OCI-LY3 (cell line): ENCODE results near the gene GFRAL.

Source experiments
- H2AFZ ChIP-seq: fragments of 200-600, 300-600 bp; shearing (Covaris generic); 2 replicates; pipeline ENCODE4 v1.6.0; 2014; ENCODE audit warnings: antibody characterized with exemption, low read depth, low read length
- H3K27ac ChIP-seq: fragments of 200-600, 300-600 bp; sonication (generic); 2 replicates; pipeline ENCODE4 v1.5.1; 2014; ENCODE audit warnings: mild to moderate bottlenecking, low read length, moderate library complexity, mixed read lengths
- H3K27me3 ChIP-seq: fragments of 200-600, 300-600 bp; sonication (generic); 2 replicates; pipeline ENCODE4 v1.6.1; 2014; ENCODE audit warnings: low read depth, low read length, mixed read lengths
- H3K36me3 ChIP-seq: fragments of 200-600, 300-600 bp; sonication (generic); replicated peaks from 2 replicates; pipeline ENCODE3; 2014; ENCODE audit warnings: low read depth, low read length, mixed read lengths
- H3K4me1 ChIP-seq: fragments of 300-600, 200-600 bp; sonication (generic); 2 replicates; pipeline ENCODE4 v1.6.1; 2014; ENCODE audit warnings: low read length, mixed read lengths
- H3K4me2 ChIP-seq: fragments of 200-600, 300-600 bp; sonication (generic); 2 replicates; pipeline ENCODE4 v1.6.1; 2014; ENCODE audit warnings: low read length, mixed read lengths
- H3K4me3 ChIP-seq: fragments of 300-600, 200-600 bp; sonication (generic); 2 replicates; pipeline ENCODE4 v1.5.1; 2014; ENCODE audit warnings: antibody characterized with exemption, mild to moderate bottlenecking, low read length, moderate library complexity
- H3K79me2 ChIP-seq: fragments of 300-600, 200-600 bp; shearing (Covaris generic); 2 replicates; pipeline ENCODE4 v1.6.1; 2014; ENCODE audit warnings: mild to moderate bottlenecking, low read length, mixed read lengths
- H3K9ac ChIP-seq: fragments of 300-600, 200-600 bp; shearing (Covaris generic); 2 replicates; pipeline ENCODE4 v1.6.0; 2014; ENCODE audit warnings: mild to moderate bottlenecking, low read length, moderate library complexity
- H3K9me3 ChIP-seq: fragments of 200-600, 300-600 bp; shearing (Covaris generic); 2 replicates; pipeline ENCODE4 v1.6.1; 2014; ENCODE audit warnings: low read length, mixed read lengths; ENCODE audit not compliant: insufficient read depth
- H4K20me1 ChIP-seq: fragments of 200-600, 300-600 bp; sonication (generic); 2 replicates; pipeline ENCODE4 v1.6.1; 2016; ENCODE audit warnings: low read length, mixed read lengths; ENCODE audit not compliant: insufficient read depth
- EZH2phosphoT487 ChIP-seq: fragments of 200-600 bp; shearing (Covaris generic); IDR thresholded peaks from 2 replicates; pipeline ENCODE4 v1.6.1; 2018; ENCODE audit warnings: antibody characterized with exemption, mixed run types, low read depth
- TF ChIP-seq, protein P1 (sequence below): fragments of 200-600, 300-600 bp; sonication (generic); IDR thresholded peaks from 2 replicates; pipeline ENCODE4 v1.5.1; 2014; ENCODE audit warnings: antibody characterized with exemption, low read length, low read depth

The GFRAL gene

GRCh38 chr6:55377150-55377549 lies 49.9 kb downstream of the GFRAL start:
- TF ChIP-seq EZH2phosphoT487 = no peak
- TF ChIP-seq, protein P1, sequence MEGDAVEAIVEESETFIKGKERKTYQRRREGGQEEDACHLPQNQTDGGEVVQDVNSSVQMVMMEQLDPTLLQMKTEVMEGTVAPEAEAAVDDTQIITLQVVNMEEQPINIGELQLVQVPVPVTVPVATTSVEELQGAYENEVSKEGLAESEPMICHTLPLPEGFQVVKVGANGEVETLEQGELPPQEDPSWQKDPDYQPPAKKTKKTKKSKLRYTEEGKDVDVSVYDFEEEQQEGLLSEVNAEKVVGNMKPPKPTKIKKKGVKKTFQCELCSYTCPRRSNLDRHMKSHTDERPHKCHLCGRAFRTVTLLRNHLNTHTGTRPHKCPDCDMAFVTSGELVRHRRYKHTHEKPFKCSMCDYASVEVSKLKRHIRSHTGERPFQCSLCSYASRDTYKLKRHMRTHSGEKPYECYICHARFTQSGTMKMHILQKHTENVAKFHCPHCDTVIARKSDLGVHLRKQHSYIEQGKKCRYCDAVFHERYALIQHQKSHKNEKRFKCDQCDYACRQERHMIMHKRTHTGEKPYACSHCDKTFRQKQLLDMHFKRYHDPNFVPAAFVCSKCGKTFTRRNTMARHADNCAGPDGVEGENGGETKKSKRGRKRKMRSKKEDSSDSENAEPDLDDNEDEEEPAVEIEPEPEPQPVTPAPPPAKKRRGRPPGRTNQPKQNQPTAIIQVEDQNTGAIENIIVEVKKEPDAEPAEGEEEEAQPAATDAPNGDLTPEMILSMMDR = no peak
- H3K79me2 ChIP-seq = no peaks in the 10 kb centered on the region
- H3K9me3 ChIP-seq = no peaks in the 10 kb centered on the region
- H3K4me2 ChIP-seq = no peak overlapping the region
- peaks cover 5% of the 10 kb centered on the region; the same call in 1 of the 2 replicates for H3K4me1 ChIP-seq
- H3K27me3 ChIP-seq = no peaks in the 10 kb centered on the region
- H2AFZ ChIP-seq = no peak overlapping the region
- H4K20me1 ChIP-seq = no peaks in the 10 kb centered on the region
- no peak overlapping the region for H3K27ac ChIP-seq
- H3K36me3 ChIP-seq = no peaks in the 10 kb centered on the region
- no peak overlapping the region for H3K4me3 ChIP-seq
- no peak overlapping the region for H3K9ac ChIP-seq

DNA sequence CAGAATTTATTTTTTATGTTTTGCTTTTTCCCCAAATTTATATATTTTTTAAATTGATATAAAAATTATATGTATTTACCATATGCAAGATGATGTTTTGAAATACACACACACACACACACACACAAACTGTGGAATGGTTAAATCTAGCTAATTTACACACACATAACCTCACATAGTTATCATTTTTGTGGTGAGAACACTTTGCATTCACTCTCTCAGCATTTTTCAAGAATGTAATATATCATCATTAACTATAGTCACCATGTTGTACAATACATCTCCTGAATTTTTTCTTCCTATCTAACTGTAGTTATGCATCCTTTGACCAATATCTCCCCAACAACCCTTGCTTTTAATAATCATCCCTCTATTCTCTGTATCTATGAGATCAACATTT lies 52.2 kb downstream of the GFRAL start:
- no peaks in the 10 kb centered on the region for H3K36me3 ChIP-seq
- no peak overlapping the region for H3K9ac ChIP-seq
- no peak overlapping the region for H3K4me2 ChIP-seq
- H3K27me3 ChIP-seq = no peaks in the 10 kb centered on the region
- no peak overlapping the region for H3K27ac ChIP-seq
- no peak overlapping the region for H2AFZ ChIP-seq
- H3K4me1 ChIP-seq = peaks cover 5% of the 10 kb centered on the region; the same call in 1 of the 2 replicates
- no peaks in the 10 kb centered on the region for H3K79me2 ChIP-seq
- no peak overlapping the region for H3K4me3 ChIP-seq
- no peaks in the 10 kb centered on the region for H4K20me1 ChIP-seq
- no peaks in the 10 kb centered on the region for H3K9me3 ChIP-seq
- no peak for TF ChIP-seq EZH2phosphoT487
- TF ChIP-seq, protein P1 = no peak

GRCh38 chr6:55379895-55380294 lies 52.6 kb downstream of the GFRAL start:
- Histone ChIP-seq H3K27me3 (no peaks in the 10 kb centered on the region), H3K9ac (no peak overlapping the region), H4K20me1 (no peaks in the 10 kb centered on the region), H3K4me2 (no peak overlapping the region), H3K27ac (no peak overlapping the region), H2AFZ (no peak overlapping the region), H3K9me3 (no peaks in the 10 kb centered on the region), H3K36me3 (no peaks in the 10 kb centered on the region), H3K4me3 (no peak overlapping the region), H3K79me2 (no peaks in the 10 kb centered on the region), H3K4me1 (peaks cover 5% of the 10 kb centered on the region; the same call in 1 of the 2 replicates)
- TF ChIP-seq, protein P1 = no peak
- no peak for TF ChIP-seq EZH2phosphoT487

- Histone ChIP-seq H3K4me2 (no peak overlapping the region), H3K4me1 (no peaks in the 10 kb centered on the region), H3K27me3 (no peaks in the 10 kb centered on the region), H3K4me3 (no peak overlapping the region), H4K20me1 (no peaks in the 10 kb centered on the region), H3K27ac (no peak overlapping the region), H3K9ac (no peak overlapping the region), H3K9me3 (no peaks in the 10 kb centered on the region), H2AFZ (no peak overlapping the region), H3K36me3 (no peaks in the 10 kb centered on the region), H3K79me2 (no peaks in the 10 kb centered on the region)
- TF ChIP-seq EZH2phosphoT487 = no peak
- TF ChIP-seq, protein P1 = no peak
These were observed 60.9 kb downstream of the GFRAL start for GRCh38 chr6:55388211-55388610.
